B cell (primary cell): ENCODE data around the gene CDC42. TPM values are rescaled to one million over a fixed set of nuclear protein-coding genes. Genes with fewer than 3 reads are reported as not detected.

Source experiments
- ATAC-seq: fragments of 200-7000 bp; cut with Tn5 transposase; one replicate; pipeline ENCODE4 v1.10.0; 2021; ENCODE audit warnings: low read depth, mild to moderate bottlenecking, moderate number of reproducible peaks, moderate library complexity
- CTCF ChIA-PET: fragments of 350-600 bp; sonication (Branson Sonifier 250); formaldehyde crosslinking; loops from one replicate; lab custom pipeline; 2021; ENCODE audit warnings: antibody characterized with exemption, inconsistent platforms; lab: Charles Lee
- POLR2A ChIA-PET: fragments of 350-600 bp; sonication (Branson Sonifier 250); formaldehyde crosslinking; loops from one replicate; lab custom pipeline; 2021; ENCODE audit warnings: antibody characterized with exemption; lab: Charles Lee
- DNase-seq: peaks from one replicate; pipeline ENCODE4 v3.0.0; 2013
- H2AFZ ChIP-seq: 2 replicates; pipeline ENCODE4 v1.6.1; 2012; ENCODE audit warnings: mild to moderate bottlenecking, low read depth, low read length; ENCODE audit not compliant: insufficient read depth, poor library complexity, severe bottlenecking
- H3K27ac ChIP-seq, 2 donors: 1 replicate in 1 of 2; 2 replicates in 1 of 2; pipeline ENCODE4 v1.5.1; 2012 to 2013; ENCODE audit warnings: low read length in 2 of 2, mild to moderate bottlenecking in 2 of 2, moderate library complexity in 1 of 2
- H3K27me3 ChIP-seq, 4 experiments: fragments of 200-600 bp in 1 of 4; sonication (generic) in 1 of 4; replicated peaks in 1 of 4; 1 replicate in 2 of 4; 2 replicates in 2 of 4; pipeline versions ENCODE4 v1.6.1 to v1.7.0; 2013 to 2016; ENCODE audit warnings: low read length in 3 of 4, mild to moderate bottlenecking in 2 of 4, mixed read lengths in 1 of 4, moderate library complexity in 1 of 4; ENCODE audit not compliant: insufficient read depth in 4 of 4, control insufficient read depth in 3 of 4; ENCODE audit errors: control extremely low read depth in 1 of 4
- H3K36me3 ChIP-seq, 2 experiments: replicated peaks in 1 of 2; 1 replicate in 1 of 2; 2 replicates in 1 of 2; pipeline versions ENCODE4 v1.6.1 to v1.7.1; 2013; ENCODE audit warnings: low read length in 1 of 2; ENCODE audit not compliant: insufficient read depth in 2 of 2, control insufficient read depth in 1 of 2; ENCODE audit errors: control extremely low read depth in 1 of 2, extremely low read depth in 1 of 2
- H3K4me1 ChIP-seq, 2 donors: fragments of 200-600 bp in 1 of 2; sonication (generic) in 1 of 2; 1 replicate in 1 of 2; 2 replicates in 1 of 2; pipeline versions ENCODE4 v1.5.1 to v1.6.1; 2013 to 2017; ENCODE audit warnings: low read length in 2 of 2; ENCODE audit not compliant: control insufficient read depth in 2 of 2, insufficient read depth in 2 of 2
- H3K4me2 ChIP-seq: replicated peaks from 2 replicates; pipeline ENCODE3; 2012; ENCODE audit warnings: mild to moderate bottlenecking, low read depth, low read length; ENCODE audit not compliant: poor library complexity, severe bottlenecking
- H3K4me3 ChIP-seq, 5 experiments: fragments of 200-600 bp in 1 of 5; sonication (generic) in 1 of 5; 1 replicate in 3 of 5; 2 replicates in 2 of 5; pipeline versions ENCODE4 v1.5.1 to v1.7.0; 2011 to 2016; ENCODE audit warnings: low read length in 4 of 5, mild to moderate bottlenecking in 4 of 5, low read depth in 2 of 5, control low read depth in 1 of 5, moderate library complexity in 1 of 5; ENCODE audit not compliant: insufficient read depth in 1 of 5; ENCODE audit errors: control extremely low read depth in 1 of 5, extremely low read depth in 1 of 5
- H3K79me2 ChIP-seq: fragments of 200-600 bp; sonication (generic); one replicate; pipeline ENCODE4 v1.6.0; 2016; ENCODE audit warnings: low read length; ENCODE audit not compliant: control insufficient read depth, insufficient read depth
- H3K9ac ChIP-seq: fragments of 200-600 bp; sonication (generic); 2 replicates; pipeline ENCODE4 v1.6.1; 2017; ENCODE audit warnings: mild to moderate bottlenecking, low read length, moderate library complexity
- H3K9me3 ChIP-seq, 3 donors: one replicate each; pipeline versions ENCODE4 v1.6.1 to v1.7.1; 2013; ENCODE audit warnings: low read length in 2 of 3; ENCODE audit not compliant: control insufficient read depth in 2 of 3, insufficient read depth in 1 of 3; ENCODE audit errors: control extremely low read depth in 1 of 3
- H4K20me1 ChIP-seq: 2 replicates; pipeline ENCODE4 v1.6.0; 2012; ENCODE audit warnings: mild to moderate bottlenecking, low read length; ENCODE audit not compliant: insufficient read depth, control insufficient read depth, poor library complexity, severe bottlenecking
- H3K27ac Mint-ChIP-seq: one replicate; pipeline ENCODE4 v1.8.0; 2021; ENCODE audit warnings: mixed read lengths
- H3K27me3 Mint-ChIP-seq: one replicate; pipeline ENCODE4 v1.8.0; 2021; ENCODE audit warnings: mixed read lengths
- H3K4me1 Mint-ChIP-seq: one replicate; pipeline ENCODE4 v1.8.0; 2021; ENCODE audit warnings: mixed read lengths
- H3K4me3 Mint-ChIP-seq: one replicate; pipeline ENCODE4 v1.8.0; 2021; ENCODE audit warnings: mixed read lengths
- H3K9me3 Mint-ChIP-seq: one replicate; pipeline ENCODE4 v1.8.0; 2022; ENCODE audit warnings: mixed read lengths; ENCODE audit not compliant: insufficient read depth
- EZH2 ChIP-seq: IDR thresholded peaks from 2 replicates; pipeline ENCODE4 v1.6.1; 2012; ENCODE audit warnings: borderline replicate concordance, low read depth, mild to moderate bottlenecking, moderate library complexity, low read length; ENCODE audit not compliant: insufficient read depth, poor library complexity, severe bottlenecking
- WGBS: methylation state at CpG from one replicate; pipeline ENCODE4 v1.1.5; 2013; ENCODE audit warnings: missing lambda C conversion rate; ENCODE audit not compliant: insufficient coverage; 5-methylcytosine and 5-hydroxymethylcytosine counted together
- intact Hi-C: fragments of 100-400 bp; cut with micrococcal nuclease; formaldehyde crosslinking; loops from one replicate; pipeline ENCODE4 v1.10.0; 2022
- polyA plus RNA-seq: library from polyadenylated mRNA; depleted of rRNA; stranded (reverse); fragments of >200 nt; gene quantifications from 2 replicates; pipeline ENCODE4 v1.2.3, GENCODE V29; 2012
- total RNA-seq, 2 donors: library from RNA; stranded (reverse); fragments of 120-200 nt in 1 of 2; gene quantifications; 1 replicate in 1 of 2; 2 replicates in 1 of 2; pipeline versions ENCODE4 v1.2.3 to v1.2.4, GENCODE V29; 2013 to 2022
- TF ChIP-seq, protein P1 (sequence below): fragments of 200-600 bp; IDR thresholded peaks from one replicate; pipeline ENCODE4 v1.8.0; 2022; ENCODE audit warnings: antibody characterized with exemption, mild to moderate bottlenecking

The CDC42 gene
- total and polyA plus RNA-seq, 2 donors (not counting 1 experiment from before 2014, with no cell fraction given) = 111 to 202 TPM

DNA sequence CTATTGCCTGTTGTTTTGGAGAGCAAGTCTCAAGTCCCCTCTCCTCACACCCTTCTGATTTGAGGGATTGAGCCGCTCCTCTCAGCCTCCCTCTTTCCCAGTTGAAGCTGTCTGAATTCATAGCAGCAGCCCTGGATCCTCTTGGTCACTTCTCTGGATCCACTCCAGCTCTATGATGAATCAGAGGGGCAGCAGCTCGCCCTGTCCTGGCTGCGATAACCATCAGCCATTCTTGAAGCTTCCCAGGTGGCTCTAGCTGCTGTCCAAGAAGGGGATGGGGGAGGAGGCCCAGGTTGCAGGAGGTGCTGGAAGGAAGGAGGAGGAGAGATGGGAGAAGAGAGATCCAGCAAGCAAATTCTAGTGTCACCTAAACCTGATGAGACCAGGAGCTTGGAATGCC, 59.1 kb downstream of the CDC42 start:
- peaks cover 0 to 63% of the 10 kb centered on the region in 2 experiments for H3K36me3 ChIP-seq
- H3K9ac ChIP-seq = no peak overlapping the region
- ATAC-seq = no peak
- Mint-ChIP-seq H3K27me3 (no peaks in the 10 kb centered on the region), H3K4me1 (peaks cover 35% of the 10 kb centered on the region), H3K9me3 (no peaks in the 10 kb centered on the region), H3K4me3 (no peak overlapping the region), H3K27ac (no peak overlapping the region)
- no peak overlapping the region for H3K4me2 ChIP-seq
- no peak for DNase-seq
- H3K27ac ChIP-seq = no peak overlapping the region
- H3K4me1 ChIP-seq = peaks cover 18 to 27% of the 10 kb centered on the region in 2 donors
- WGBS = 97% methylated on average over 3 of the region's 3 CpGs
- ChIA-PET POLR2A (interaction anchor here (0.7 kb wide), 1 partner anchor 1151 kb away, joined by 3 read pairs; no protein-coding TSS in a partner anchor), CTCF (interaction anchor here (0.6 to 0.7 kb wide), 2 partner anchors 11 to 13 kb away, joined by 3 read pairs; no protein-coding TSS in a partner anchor)
- H3K27me3 ChIP-seq = no peaks in the 10 kb centered on the region
- H3K9me3 ChIP-seq = no peaks in the 10 kb centered on the region
- H3K79me2 ChIP-seq = peaks cover 59% of the 10 kb centered on the region
- intact Hi-C loops = no loop called here
- H4K20me1 ChIP-seq = peaks cover 97% of the 10 kb centered on the region
- TF ChIP-seq, protein P1, sequence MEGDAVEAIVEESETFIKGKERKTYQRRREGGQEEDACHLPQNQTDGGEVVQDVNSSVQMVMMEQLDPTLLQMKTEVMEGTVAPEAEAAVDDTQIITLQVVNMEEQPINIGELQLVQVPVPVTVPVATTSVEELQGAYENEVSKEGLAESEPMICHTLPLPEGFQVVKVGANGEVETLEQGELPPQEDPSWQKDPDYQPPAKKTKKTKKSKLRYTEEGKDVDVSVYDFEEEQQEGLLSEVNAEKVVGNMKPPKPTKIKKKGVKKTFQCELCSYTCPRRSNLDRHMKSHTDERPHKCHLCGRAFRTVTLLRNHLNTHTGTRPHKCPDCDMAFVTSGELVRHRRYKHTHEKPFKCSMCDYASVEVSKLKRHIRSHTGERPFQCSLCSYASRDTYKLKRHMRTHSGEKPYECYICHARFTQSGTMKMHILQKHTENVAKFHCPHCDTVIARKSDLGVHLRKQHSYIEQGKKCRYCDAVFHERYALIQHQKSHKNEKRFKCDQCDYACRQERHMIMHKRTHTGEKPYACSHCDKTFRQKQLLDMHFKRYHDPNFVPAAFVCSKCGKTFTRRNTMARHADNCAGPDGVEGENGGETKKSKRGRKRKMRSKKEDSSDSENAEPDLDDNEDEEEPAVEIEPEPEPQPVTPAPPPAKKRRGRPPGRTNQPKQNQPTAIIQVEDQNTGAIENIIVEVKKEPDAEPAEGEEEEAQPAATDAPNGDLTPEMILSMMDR = no peak
- no peak for TF ChIP-seq EZH2
- no peak overlapping the region for H3K4me3 ChIP-seq
- H2AFZ ChIP-seq = no peak overlapping the region

DNA sequence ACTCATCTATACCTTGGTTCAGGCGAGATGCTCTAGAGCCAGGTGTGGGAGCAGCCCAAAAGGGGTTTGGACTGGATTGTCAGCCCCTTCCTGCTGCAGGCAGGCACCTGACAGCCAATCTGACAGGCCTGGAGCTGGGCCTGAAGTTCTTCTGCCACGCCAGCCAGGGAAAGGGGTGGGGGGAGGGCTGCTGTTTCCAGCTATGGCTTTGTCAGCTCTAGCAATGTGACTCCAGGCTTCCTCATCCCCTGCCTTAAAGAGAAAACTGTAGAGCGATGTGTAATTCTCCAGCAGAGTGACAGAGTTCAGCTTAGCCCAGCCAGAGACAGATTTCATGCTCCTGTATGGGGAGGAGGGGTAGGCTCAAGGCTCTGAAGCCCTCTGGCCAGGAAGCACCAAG, 60.0 kb downstream of the CDC42 start:
- peaks cover 92% of the 10 kb centered on the region for H4K20me1 ChIP-seq
- peaks cover 0 to 58% of the 10 kb centered on the region in 2 experiments for H3K36me3 ChIP-seq
- WGBS = 93% methylated on average over 2 of the region's 3 CpGs
- H3K9me3 ChIP-seq = no peaks in the 10 kb centered on the region
- ATAC-seq = no peak
- Mint-ChIP-seq H3K9me3 (no peaks in the 10 kb centered on the region), H3K27me3 (no peaks in the 10 kb centered on the region), H3K4me1 (peaks cover 42% of the 10 kb centered on the region), H3K27ac (no peak overlapping the region), H3K4me3 (no peak overlapping the region)
- H3K9ac ChIP-seq = no peak overlapping the region
- no peaks in the 10 kb centered on the region for H3K27me3 ChIP-seq
- ChIA-PET CTCF (no interaction called here), POLR2A (no interaction called here)
- H2AFZ ChIP-seq = no peak overlapping the region
- H3K27ac ChIP-seq = no peak overlapping the region
- H3K4me3 ChIP-seq = no peak overlapping the region
- H3K4me2 ChIP-seq = no peak overlapping the region
- H3K79me2 ChIP-seq = peaks cover 50% of the 10 kb centered on the region
- H3K4me1 ChIP-seq = peaks cover 25 to 36% of the 10 kb centered on the region in 2 donors
- TF ChIP-seq EZH2 = no peak
- TF ChIP-seq, protein P1 = no peak
- no peak for DNase-seq
- intact Hi-C loops = no loop called here
